HFF-Myc (cell line): ENCODE results near the gene TIE1.
A peak's percentile ranks its signal among the peaks of the same experiment; 100 is the strongest.

ENCODE experiments used
- DNase-seq: peaks from one replicate; pipeline ENCODE4 v3.0.0-alpha.2; 2011; ENCODE audit warnings: low read depth; ENCODE audit errors: extremely low read depth
- H3K4me3 ChIP-seq: replicated peaks from 2 replicates; pipeline ENCODE4 v1.5.1; 2011; ENCODE audit warnings: low read depth, mild to moderate bottlenecking, control low read depth, low read length
- CTCF ChIP-seq: IDR thresholded peaks from 2 replicates; pipeline ENCODE4 v1.5.1; 2012; ENCODE audit warnings: mild to moderate bottlenecking, low read depth, low read length, control low read depth; ENCODE audit errors: missing control alignments

TIE1 gene

GRCh38 chr1:43348343-43348808, 47.6 kb downstream of the TIE1 start:
- no peak for DNase-seq
- peak overlapping the region; percentile 41 for H3K4me3 ChIP-seq
- no peak for TF ChIP-seq CTCF

- DNase-seq, result no peak
- no peak for TF ChIP-seq CTCF
- peak overlapping the region; percentile 41 for H3K4me3 ChIP-seq
These were observed 48.2 kb downstream of the TIE1 start for GRCh38 chr1:43348809-43349593.

- TF ChIP-seq CTCF, result no peak
- H3K4me3 ChIP-seq, result peak overlapping the region; percentile 41
- DNase-seq, result peak; percentile 46
These were observed 49.0 kb downstream of the TIE1 start for GRCh38 chr1:43349594-43350306.

GRCh38 chr1:43350976-43351375, 50.2 kb downstream of the TIE1 start:
- TF ChIP-seq CTCF, result no peak
- no peak overlapping the region for H3K4me3 ChIP-seq
- no peak for DNase-seq

GRCh38 chr1:43351421-43352350, 50.9 kb downstream of the TIE1 start:
- TF ChIP-seq CTCF, result no peak
- no peak for DNase-seq
- H3K4me3 ChIP-seq, result no peak overlapping the region

- no peak for DNase-seq
- H3K4me3 ChIP-seq, result no peak overlapping the region
- no peak for TF ChIP-seq CTCF
These were observed 51.5 kb downstream of the TIE1 start for GRCh38 chr1:43352351-43352705.
